HG03280 (cell line): ENCODE results near the gene TMEM239.
"Not testable (repeated sequence)": the region's sequence is repeated elsewhere in the genome, so short reads cannot be mapped to it uniquely, and the experiment has no call there.

Source experiments
- ATAC-seq: cut with Tn5 transposase; IDR thresholded peaks from one replicate; pipeline ENCODE4 v1.9.1; 2021; ENCODE audit warnings: mild to moderate bottlenecking, moderate library complexity; ENCODE audit not compliant: unreplicated experiment

The TMEM239 gene

GRCh38 chr20:2820084-2820895, 4.1 kb downstream of the TMEM239 start:
- ATAC-seq, result no peak

- no peak for ATAC-seq
Measured at GRCh38 chr20:2820896-2821869, 5.0 kb downstream of the TMEM239 start.

- no peak for ATAC-seq
Measured at GRCh38 chr20:2822073-2822472, 5.9 kb downstream of the TMEM239 start.

GRCh38 chr20:2825761-2826160, 9.6 kb downstream of the TMEM239 start:
- ATAC-seq, result no peak

- no peak for ATAC-seq
Measured at GRCh38 chr20:2826655-2827054, 10.5 kb downstream of the TMEM239 start.

GRCh38 chr20:2829376-2829775, 13.2 kb downstream of the TMEM239 start:
- no peak for ATAC-seq

- not testable (repeated sequence) for ATAC-seq
Measured at GRCh38 chr20:2831206-2831605, 15.0 kb downstream of the TMEM239 start.

- no peak for ATAC-seq
Measured at GRCh38 chr20:2833761-2834160, 17.6 kb downstream of the TMEM239 start.

- no peak for ATAC-seq
Measured at GRCh38 chr20:2834401-2835110, 18.4 kb downstream of the TMEM239 start.

GRCh38 chr20:2835331-2835796, 19.2 kb downstream of the TMEM239 start:
- ATAC-seq, result no peak

GRCh38 chr20:2836035-2836434, 19.9 kb downstream of the TMEM239 start:
- ATAC-seq, result no peak

GRCh38 chr20:2837221-2837960, 21.2 kb downstream of the TMEM239 start:
- no peak for ATAC-seq

- no peak for ATAC-seq
Measured at GRCh38 chr20:2838170-2838797, 22.1 kb downstream of the TMEM239 start.

- no peak for ATAC-seq
Measured at GRCh38 chr20:2838847-2839671, 22.9 kb downstream of the TMEM239 start.

- no peak for ATAC-seq
Measured at GRCh38 chr20:2839732-2840137, 23.6 kb downstream of the TMEM239 start.

GRCh38 chr20:2840138-2840966, 24.2 kb downstream of the TMEM239 start, which contains the start of the genes PCED1A and VPS16:
PCED1A (minus strand) TSS chr20:2840655; CDS start chr20:2839912, 743 bp downstream.
VPS16 (plus strand) TSS chr20:2840745; CDS start chr20:2840775, 30 bp downstream.
- peak; percentile 96 for ATAC-seq

- peak; percentile 30 for ATAC-seq
Measured at GRCh38 chr20:2840967-2841531, 24.9 kb downstream of the TMEM239 start.
